IPS DF 4.7 (cell line): ENCODE data around the gene ZBTB3.
"Not testable (repeated sequence)": the region's sequence is repeated elsewhere in the genome, so short reads cannot be mapped to it uniquely, and the experiment has no call there.

Experiments used
- DNase-seq: peaks from one replicate; pipeline ENCODE4 v3.0.0-alpha.2; 2013; ENCODE audit warnings: low spot score; ENCODE audit errors: extremely low read depth

The ZBTB3 gene

GRCh38 chr11:62716206-62716605 lies 37.8 kb downstream of the ZBTB3 start:
- no peak for DNase-seq

DNA sequence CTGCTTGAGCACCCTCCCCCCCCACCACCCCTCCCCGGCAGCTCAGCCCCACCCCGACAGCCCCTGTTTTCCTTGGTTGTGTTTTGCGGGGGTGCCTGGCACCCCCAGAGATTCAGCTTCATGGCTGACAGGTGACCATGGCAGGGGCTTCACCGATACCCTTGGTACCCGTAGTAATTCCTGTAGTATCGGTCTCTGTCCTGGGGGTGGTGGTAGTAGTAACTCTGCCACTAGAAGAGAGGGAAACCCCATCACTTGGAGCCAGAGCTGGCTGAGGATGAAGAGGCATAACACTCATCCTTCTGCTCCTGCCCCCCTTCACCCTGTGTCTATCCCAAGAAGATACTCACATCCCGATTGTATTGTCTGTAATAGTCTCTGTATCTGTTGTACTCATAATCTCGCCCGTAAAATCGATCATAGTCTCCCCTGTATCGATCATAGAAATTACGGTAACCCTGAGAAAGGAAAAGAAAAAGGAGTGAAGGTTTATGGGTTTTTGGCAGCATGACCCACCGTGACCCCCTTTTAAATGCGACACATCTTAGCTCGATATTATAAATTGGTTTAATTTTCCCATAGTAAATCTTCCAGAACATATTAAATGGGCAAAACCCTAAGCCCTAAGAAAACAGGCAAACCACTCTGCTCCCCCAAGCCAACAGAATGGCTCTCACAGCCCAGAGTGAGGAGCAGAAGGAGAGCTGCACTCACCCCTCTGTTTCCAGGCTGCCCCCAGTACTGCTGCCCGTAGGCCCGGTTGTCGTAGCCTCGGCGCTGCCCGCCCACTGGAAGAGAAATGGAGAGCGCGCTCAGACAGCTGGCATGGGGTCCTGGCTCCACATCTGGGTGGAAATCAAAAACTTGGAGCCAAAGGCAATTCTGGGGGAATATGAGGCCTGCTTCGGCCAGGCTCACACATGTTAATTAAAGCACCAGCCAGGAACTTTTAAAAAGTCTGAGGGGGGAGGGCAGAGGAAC lies 38.5 kb downstream of the ZBTB3 start:
- no peak for DNase-seq

DNA sequence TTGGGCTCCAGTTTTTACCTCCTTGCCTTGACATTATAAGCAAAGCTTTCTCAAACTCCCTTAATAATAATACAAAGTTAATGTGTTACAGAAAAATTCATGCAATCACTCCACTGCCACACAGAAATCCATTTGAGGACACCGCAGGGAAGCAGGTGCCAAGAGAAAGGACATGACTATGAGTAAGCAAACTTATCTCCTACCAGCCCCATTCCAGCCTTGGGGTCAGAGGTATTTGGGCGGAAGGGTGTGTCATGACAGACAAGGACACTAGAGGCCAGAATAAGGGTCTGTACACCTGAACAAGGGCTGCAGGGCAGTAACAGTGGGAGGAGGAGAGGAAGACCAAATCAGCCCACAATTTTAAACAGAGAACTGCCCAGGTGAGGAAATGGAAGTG lies 40.6 kb downstream of the ZBTB3 start:
- DNase-seq, result no peak

DNA sequence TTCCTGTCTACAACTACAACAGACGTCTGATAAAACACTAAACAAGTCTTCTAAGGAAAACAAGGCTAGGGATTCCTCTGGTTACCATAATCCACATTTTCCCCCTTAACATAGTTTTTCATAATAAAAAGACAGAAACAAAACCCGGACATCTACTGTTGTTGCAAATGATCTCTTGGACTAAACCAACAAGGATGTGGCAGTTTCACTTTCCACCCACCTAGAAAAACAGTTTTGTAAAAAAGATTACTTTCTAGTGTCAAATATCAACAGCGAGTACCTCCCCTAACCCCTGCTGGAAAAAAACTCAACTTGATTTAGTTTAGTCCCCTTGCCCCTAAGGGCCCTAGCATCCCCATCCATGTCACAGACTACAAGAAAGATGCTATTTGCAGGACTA lies 41.1 kb downstream of the ZBTB3 start:
- no peak for DNase-seq

- DNase-seq, result no peak
Observed at GRCh38 chr11:62712276-62712812, 41.6 kb downstream of the ZBTB3 start.

DNA sequence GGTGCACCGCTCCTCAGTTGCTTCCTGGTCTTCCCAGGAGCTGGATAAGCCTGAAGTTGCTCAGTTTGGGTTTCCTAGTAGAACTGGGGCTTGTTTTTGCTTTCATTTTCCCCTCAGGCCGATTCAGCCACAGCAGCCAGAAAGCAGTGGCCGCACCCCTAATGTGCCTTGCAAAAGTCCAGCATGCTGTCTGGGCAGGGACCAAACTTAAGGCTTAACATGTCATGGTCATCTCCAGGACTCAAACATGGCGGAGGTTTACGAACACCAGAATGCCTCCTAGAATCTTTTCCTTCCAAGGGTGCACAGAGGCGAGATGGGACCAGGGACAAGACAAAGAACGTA lies 44.0 kb downstream of the ZBTB3 start:
- no peak for DNase-seq

DNA sequence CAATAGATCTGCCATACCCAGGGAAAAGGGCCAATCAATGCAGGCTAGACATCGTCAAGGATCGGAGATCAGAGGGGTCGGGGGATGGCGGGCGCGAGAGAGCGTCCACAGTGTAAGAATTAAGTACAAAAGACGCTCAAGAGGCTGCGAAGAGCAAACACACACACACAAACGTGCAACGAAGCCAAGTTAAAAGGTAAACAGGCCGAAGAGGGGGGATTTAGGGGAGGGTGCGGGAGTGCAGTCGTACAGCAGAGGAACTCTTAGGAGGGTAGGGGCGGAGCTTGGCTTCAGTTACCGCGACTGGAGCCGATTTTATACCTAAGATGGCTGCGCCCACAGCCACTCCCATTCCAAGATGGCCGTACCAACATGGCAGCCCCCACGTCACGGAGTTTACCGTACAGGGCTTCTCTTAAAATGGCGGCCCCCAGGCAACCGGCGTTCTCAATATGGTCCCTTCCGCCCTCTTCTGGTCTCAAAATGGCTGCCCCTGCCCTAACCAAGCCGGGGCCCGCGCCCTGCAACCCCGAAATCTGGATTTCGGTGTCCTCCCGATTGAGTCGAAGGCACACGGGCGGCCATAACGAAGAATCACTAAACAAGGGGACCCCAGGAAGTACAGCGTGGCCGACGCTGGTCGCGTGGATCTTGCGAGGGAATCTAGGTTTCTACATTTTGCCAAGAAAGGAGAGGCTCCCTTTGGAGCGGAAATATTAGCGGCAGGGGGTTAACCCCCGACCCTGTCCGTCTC lies 44.5 kb downstream of the ZBTB3 start:
- no peak for DNase-seq

- DNase-seq, result no peak
Observed at GRCh38 chr11:62708793-62709192, 45.2 kb downstream of the ZBTB3 start.

DNA sequence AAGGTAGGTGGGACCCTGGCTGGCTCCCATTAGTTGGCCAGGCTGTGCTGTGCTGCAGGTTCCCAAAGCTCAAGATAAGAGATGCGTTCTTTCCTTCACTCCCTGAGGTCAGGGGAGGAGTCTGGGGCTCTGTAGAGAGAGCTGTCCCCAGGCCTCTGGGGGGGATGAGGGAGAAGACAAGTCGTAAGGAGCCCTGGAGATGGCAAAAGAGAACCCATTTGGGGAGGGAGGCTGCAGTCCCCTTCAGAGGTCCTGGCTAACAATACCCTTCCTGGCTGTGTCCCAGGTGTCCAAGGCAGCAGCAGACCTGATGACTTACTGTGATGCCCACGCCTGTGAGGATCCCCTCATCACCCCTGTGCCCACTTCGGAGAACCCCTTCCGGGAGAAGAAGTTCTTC lies 45.6 kb downstream of the ZBTB3 start:
- no peak for DNase-seq

- DNase-seq, result no peak
Observed at GRCh38 chr11:62707277-62707861, 46.6 kb downstream of the ZBTB3 start, which contains the start of the genes BSCL2 and GNG3. BSCL2 (minus strand) TSS chr11:62707424; CDS start chr11:62707195, 229 bp downstream. GNG3 (plus strand) TSS chr11:62707676; CDS start chr11:62708296, 620 bp downstream.

DNA sequence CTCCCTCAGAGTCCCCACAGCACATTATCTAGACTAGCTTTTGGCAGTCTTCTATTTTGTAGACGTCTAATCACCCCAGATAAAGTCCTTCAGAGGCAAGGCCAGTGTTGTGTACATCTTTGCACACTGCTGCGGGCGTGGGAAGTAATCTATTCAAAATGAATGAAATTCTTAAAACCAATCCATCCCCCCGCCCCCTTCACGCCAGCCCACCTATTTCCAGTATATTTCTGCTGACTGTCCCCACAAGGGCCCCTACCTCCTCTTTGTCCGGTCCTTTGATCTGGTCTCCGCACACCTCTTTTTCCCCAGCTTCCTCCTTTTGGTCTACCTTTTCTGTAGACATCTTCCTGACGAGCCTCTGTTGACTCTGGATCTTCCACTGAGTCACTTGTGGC lies 47.1 kb downstream of the ZBTB3 start:
- no peak for DNase-seq

GRCh38 chr11:62705880-62706849 lies 47.8 kb downstream of the ZBTB3 start:
- no peak for DNase-seq

DNA sequence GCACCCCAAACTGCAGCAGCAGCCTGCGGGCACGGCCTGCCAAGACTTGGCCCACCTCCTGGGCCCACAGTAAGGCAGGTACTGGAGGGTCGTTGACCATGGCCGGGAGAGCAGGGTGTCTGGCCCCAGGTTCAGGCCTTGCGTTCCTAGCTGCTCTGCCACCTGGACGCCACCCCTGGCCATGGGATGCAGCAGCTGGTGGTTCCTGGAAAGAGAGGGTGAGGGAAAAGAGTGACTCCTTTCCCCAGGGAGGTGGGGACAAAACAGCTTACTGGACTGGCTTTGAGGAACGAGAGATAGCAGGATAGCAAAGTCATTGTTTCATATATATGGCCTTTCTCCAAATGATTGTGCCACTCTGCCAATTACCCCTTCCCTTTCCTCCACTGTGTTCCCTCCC lies 48.5 kb downstream of the ZBTB3 start:
- no peak for DNase-seq

GRCh38 chr11:62703921-62704320 lies 50.0 kb downstream of the ZBTB3 start:
- not testable (repeated sequence) for DNase-seq

- DNase-seq, result no peak
Observed at GRCh38 chr11:62702246-62702645, 51.7 kb downstream of the ZBTB3 start.
